WTC11 (cell line): Measurements from ENCODE around the gene ITPKA. TPM values are rescaled to one million over a fixed set of nuclear protein-coding genes. Genes with fewer than 3 reads are reported as not detected.

ENCODE experiments used
- ATAC-seq: fragments of 200-7000 bp; cut with Tn5 transposase; 2 replicates; pipeline ENCODE4 v1.10.0; 2021; ENCODE audit warnings: mild to moderate bottlenecking, moderate library complexity
- CTCF ChIA-PET: fragments of 300-600 bp; sonication (Branson Sonifier 250); formaldehyde crosslinking; loops from one replicate; lab custom pipeline; 2021; ENCODE audit warnings: antibody characterized with exemption; lab: Charles Lee
- POLR2A ChIA-PET: fragments of 350-600 bp; sonication (Branson Sonifier 250); formaldehyde crosslinking; loops from one replicate; lab custom pipeline; 2021; ENCODE audit warnings: antibody characterized with exemption; lab: Charles Lee
- DNase-seq: peaks from one replicate; pipeline ENCODE4 v3.0.0; 2021; ENCODE audit warnings: low spot score
- H3K27ac Mint-ChIP-seq: 2 replicates; pipeline ENCODE4 v1.8.0; 2021; ENCODE audit warnings: mixed read lengths
- H3K27me3 Mint-ChIP-seq: 2 replicates; pipeline ENCODE4 v1.8.0; 2021; ENCODE audit warnings: low read depth, mild to moderate bottlenecking, moderate library complexity, mixed read lengths
- H3K36me3 Mint-ChIP-seq: 2 replicates; pipeline ENCODE4 v1.8.0; 2021; ENCODE audit warnings: mixed read lengths
- H3K4me1 Mint-ChIP-seq: 2 replicates; pipeline ENCODE4 v1.8.0; 2022; ENCODE audit warnings: mixed read lengths
- H3K4me3 Mint-ChIP-seq: 2 replicates; pipeline ENCODE4 v1.8.0; 2021; ENCODE audit warnings: mild to moderate bottlenecking, moderate library complexity, mixed read lengths
- H3K9me3 Mint-ChIP-seq: 2 replicates; pipeline ENCODE4 v1.8.0; 2021; ENCODE audit warnings: mixed read lengths
- CBFB ChIP-seq: sonication (generic); formaldehyde crosslinking; IDR thresholded peaks from 2 replicates; pipeline ENCODE4 v1.8.1; 2022; ENCODE audit warnings: mild to moderate bottlenecking, low read depth, missing genetic modification reagents
- FOXJ3 ChIP-seq: sonication (generic); formaldehyde crosslinking; IDR thresholded peaks from 2 replicates; pipeline ENCODE4 v1.9.0; 2021; ENCODE audit warnings: missing genetic modification reagents, mild to moderate bottlenecking, borderline replicate concordance
- GABPB1 ChIP-seq: sonication (generic); formaldehyde crosslinking; IDR thresholded peaks from 2 replicates; pipeline ENCODE4 v1.8.1; 2023; ENCODE audit warnings: mild to moderate bottlenecking, missing genetic modification reagents
- GRHL2 ChIP-seq: fragments of 250-450 bp; sonication (Bioruptor Pico); IDR thresholded peaks from 2 replicates; pipeline ENCODE4 v1.8.0; 2022; ENCODE audit warnings: mild to moderate bottlenecking, moderate library complexity; ENCODE audit not compliant: insufficient replicate concordance, severe bottlenecking
- IRF2 ChIP-seq: sonication (generic); formaldehyde crosslinking; IDR thresholded peaks from 2 replicates; pipeline ENCODE4 v1.8.0; 2022; ENCODE audit warnings: low read depth, missing genetic modification reagents, borderline replicate concordance
- NFATC4 ChIP-seq: fragments of 250-450 bp; sonication (Bioruptor Pico); IDR thresholded peaks from 2 replicates; pipeline ENCODE4 v1.9.0; 2021; ENCODE audit warnings: mild to moderate bottlenecking
- NFE2L1 ChIP-seq: sonication (generic); formaldehyde crosslinking; IDR thresholded peaks from 2 replicates; pipeline ENCODE4 v1.8.1; 2023; ENCODE audit warnings: missing genetic modification reagents
- NR3C1 ChIP-seq: sonication (generic); formaldehyde crosslinking; conservative IDR thresholded peaks from 2 replicates; pipeline ENCODE4 v1.8.1; 2023; ENCODE audit warnings: low read depth, mild to moderate bottlenecking, missing genetic modification reagents
- SP1 ChIP-seq: sonication (generic); formaldehyde crosslinking; conservative IDR thresholded peaks from 2 replicates; pipeline ENCODE4 v1.8.1; 2022; ENCODE audit warnings: missing genetic modification reagents
- TEAD4 ChIP-seq: sonication (generic); formaldehyde crosslinking; IDR thresholded peaks from 2 replicates; pipeline ENCODE4 v1.8.0; 2022; ENCODE audit warnings: mild to moderate bottlenecking, missing genetic modification reagents
- ZNF138 ChIP-seq: sonication (generic); formaldehyde crosslinking; conservative IDR thresholded peaks from 2 replicates; pipeline ENCODE4 v1.8.1; 2022; ENCODE audit warnings: mild to moderate bottlenecking, moderate library complexity, missing genetic modification reagents
- ZNF232 ChIP-seq: sonication (generic); formaldehyde crosslinking; IDR thresholded peaks from 2 replicates; pipeline ENCODE4 v1.8.0; 2022; ENCODE audit warnings: mild to moderate bottlenecking, missing genetic modification reagents
- ZNF317 ChIP-seq: sonication (generic); formaldehyde crosslinking; IDR thresholded peaks from 2 replicates; pipeline ENCODE4 v1.8.1; 2023; ENCODE audit warnings: low read depth, mild to moderate bottlenecking, moderate library complexity, missing genetic modification reagents, borderline replicate concordance
- ZNF416 ChIP-seq: fragments of 250-450 bp; sonication (Bioruptor Pico); IDR thresholded peaks from 2 replicates; pipeline ENCODE4 v1.9.0; 2021; ENCODE audit warnings: mild to moderate bottlenecking, inconsistent platforms
- total RNA-seq: library from RNA; stranded (reverse); gene quantifications from 3 replicates; pipeline ENCODE4 v1.2.3, GENCODE V29; 2021
- TF ChIP-seq, protein P1 (sequence below): sonication (generic); formaldehyde crosslinking; IDR thresholded peaks from 2 replicates; pipeline ENCODE4 v1.8.1; 2023; ENCODE audit warnings: mild to moderate bottlenecking, missing genetic modification reagents
- TF ChIP-seq, protein P2 (sequence below): sonication (generic); formaldehyde crosslinking; conservative IDR thresholded peaks from 2 replicates; pipeline ENCODE4 v1.8.1; 2022; ENCODE audit warnings: mild to moderate bottlenecking, missing genetic modification reagents
- TF ChIP-seq, protein P3 (sequence below): sonication (generic); formaldehyde crosslinking; IDR thresholded peaks from 2 replicates; pipeline ENCODE4 v1.8.0; 2022; ENCODE audit warnings: mild to moderate bottlenecking, missing genetic modification reagents
- TF ChIP-seq, protein P4 (sequence below): fragments of 250-450 bp; sonication (Bioruptor Pico); IDR thresholded peaks from 2 replicates; pipeline ENCODE4 v2.1.2; 2022; ENCODE audit warnings: mild to moderate bottlenecking, moderate library complexity
- TF ChIP-seq, protein P5 (sequence below): sonication (generic); formaldehyde crosslinking; IDR thresholded peaks from 2 replicates; pipeline ENCODE4 v1.8.0; 2022; ENCODE audit warnings: mild to moderate bottlenecking, missing genetic modification reagents
- TF ChIP-seq, protein P6 (sequence below): sonication (generic); formaldehyde crosslinking; IDR thresholded peaks from 2 replicates; pipeline ENCODE4 v1.8.1; 2022; ENCODE audit warnings: low read depth, mild to moderate bottlenecking, moderate library complexity, missing genetic modification reagents, borderline replicate concordance
- TF ChIP-seq, protein P7 (sequence below): fragments of 250-450 bp; sonication (Bioruptor Pico); IDR thresholded peaks from 2 replicates; pipeline ENCODE4 v1.8.0; 2021; ENCODE audit warnings: mild to moderate bottlenecking

Gene ITPKA
- total RNA-seq, 1 experiment from 2014 or later: 1.2 TPM

DNA sequence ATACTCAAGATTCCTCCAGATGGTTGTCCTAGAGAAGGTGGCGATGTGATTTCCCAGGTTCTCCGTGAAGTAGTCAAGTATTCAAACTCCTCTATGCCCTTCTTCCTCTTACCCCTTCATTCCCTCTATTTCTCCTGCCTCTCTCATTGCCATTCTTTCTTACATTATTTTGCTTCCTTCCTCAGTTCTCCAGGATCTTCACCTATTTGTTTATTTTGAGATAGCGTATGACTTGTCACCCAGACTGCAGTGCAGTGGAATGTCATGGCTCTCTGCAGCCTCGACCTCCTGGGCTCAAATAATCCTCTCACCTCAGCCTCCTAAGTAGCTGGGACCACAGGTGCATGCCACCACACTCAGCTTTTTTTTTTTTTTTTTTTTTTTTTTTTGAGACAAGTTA, 1.8 kb upstream of the ITPKA start (continued):
- TF ChIP-seq, protein P1, sequence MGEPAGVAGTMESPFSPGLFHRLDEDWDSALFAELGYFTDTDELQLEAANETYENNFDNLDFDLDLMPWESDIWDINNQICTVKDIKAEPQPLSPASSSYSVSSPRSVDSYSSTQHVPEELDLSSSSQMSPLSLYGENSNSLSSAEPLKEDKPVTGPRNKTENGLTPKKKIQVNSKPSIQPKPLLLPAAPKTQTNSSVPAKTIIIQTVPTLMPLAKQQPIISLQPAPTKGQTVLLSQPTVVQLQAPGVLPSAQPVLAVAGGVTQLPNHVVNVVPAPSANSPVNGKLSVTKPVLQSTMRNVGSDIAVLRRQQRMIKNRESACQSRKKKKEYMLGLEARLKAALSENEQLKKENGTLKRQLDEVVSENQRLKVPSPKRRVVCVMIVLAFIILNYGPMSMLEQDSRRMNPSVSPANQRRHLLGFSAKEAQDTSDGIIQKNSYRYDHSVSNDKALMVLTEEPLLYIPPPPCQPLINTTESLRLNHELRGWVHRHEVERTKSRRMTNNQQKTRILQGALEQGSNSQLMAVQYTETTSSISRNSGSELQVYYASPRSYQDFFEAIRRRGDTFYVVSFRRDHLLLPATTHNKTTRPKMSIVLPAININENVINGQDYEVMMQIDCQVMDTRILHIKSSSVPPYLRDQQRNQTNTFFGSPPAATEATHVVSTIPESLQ (CRISPR knock-in tag): no peak
- TF ChIP-seq NFE2L1 (CRISPR knock-in tag): no peak
- TF ChIP-seq, protein P2, sequence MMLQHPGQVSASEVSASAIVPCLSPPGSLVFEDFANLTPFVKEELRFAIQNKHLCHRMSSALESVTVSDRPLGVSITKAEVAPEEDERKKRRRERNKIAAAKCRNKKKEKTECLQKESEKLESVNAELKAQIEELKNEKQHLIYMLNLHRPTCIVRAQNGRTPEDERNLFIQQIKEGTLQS (CRISPR knock-in tag): no peak

DNA sequence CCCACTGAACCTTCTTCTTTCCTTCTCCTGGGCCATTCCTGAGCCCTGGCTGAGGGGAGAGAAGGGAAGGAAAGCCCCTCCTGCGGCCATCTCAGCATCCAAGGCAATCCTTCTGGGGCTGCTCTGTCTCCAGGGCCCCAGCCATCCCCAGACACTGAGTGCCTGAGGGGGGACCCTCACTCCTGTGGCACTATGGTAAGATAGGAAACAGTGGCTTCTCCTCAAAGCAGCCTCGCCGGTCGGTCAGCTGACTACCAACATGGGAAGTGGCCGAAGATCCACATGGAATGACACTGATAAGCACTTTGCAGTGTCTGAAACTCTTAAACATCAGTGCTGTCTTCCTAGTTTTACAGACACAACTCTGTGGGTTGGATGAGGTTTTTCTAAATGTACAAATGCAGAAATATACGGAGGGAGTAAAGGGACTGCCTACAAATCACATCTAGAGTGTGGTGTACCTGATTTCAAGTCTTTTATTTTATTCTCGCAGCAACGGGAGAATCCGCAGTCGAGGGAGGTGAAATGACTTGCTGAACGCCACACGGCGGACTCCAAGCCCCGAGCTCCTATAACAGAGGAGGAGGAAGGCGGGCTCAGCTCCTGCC, 973 bp upstream of the ITPKA start:
- peaks cover 14% of the 10 kb centered on the region for H3K4me1 Mint-ChIP-seq
- no peak for DNase-seq
- peak overlapping the region; percentile 67 for H3K4me3 Mint-ChIP-seq
- peaks cover 72% of the 10 kb centered on the region for H3K27me3 Mint-ChIP-seq
- no peaks in the 10 kb centered on the region for H3K36me3 Mint-ChIP-seq
- no peak for ATAC-seq
- no peak overlapping the region for H3K27ac Mint-ChIP-seq
- TF ChIP-seq ZNF317 (CRISPR knock-in tag): no peak
- no peak for TF ChIP-seq NFATC4 (CRISPR knock-in tag)
- peak; percentile 8; the same call in 1 of the 2 replicates for TF ChIP-seq SP1 (CRISPR knock-in tag)
- TF ChIP-seq, protein P3, sequence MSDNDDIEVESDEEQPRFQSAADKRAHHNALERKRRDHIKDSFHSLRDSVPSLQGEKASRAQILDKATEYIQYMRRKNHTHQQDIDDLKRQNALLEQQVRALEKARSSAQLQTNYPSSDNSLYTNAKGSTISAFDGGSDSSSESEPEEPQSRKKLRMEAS (CRISPR knock-in tag): peak; percentile 11; the same call in 1 of the 2 replicates
- TF ChIP-seq IRF2: no peak
- no peak for TF ChIP-seq TEAD4
- no peak for TF ChIP-seq FOXJ3 (CRISPR knock-in tag)
- ChIA-PET CTCF (interaction anchor here (0.8 to 5.1 kb wide), 9 partner anchors 9 to 374 kb away, joined by 3 to 38 read pairs (median 6); partner anchors contain the start of gene MAPKBP1), POLR2A (interaction anchor here (0.6 kb wide), 1 partner anchor 70 kb away, joined by 5 read pairs; no protein-coding TSS in a partner anchor)
- no peaks in the 10 kb centered on the region for H3K9me3 Mint-ChIP-seq

DNA sequence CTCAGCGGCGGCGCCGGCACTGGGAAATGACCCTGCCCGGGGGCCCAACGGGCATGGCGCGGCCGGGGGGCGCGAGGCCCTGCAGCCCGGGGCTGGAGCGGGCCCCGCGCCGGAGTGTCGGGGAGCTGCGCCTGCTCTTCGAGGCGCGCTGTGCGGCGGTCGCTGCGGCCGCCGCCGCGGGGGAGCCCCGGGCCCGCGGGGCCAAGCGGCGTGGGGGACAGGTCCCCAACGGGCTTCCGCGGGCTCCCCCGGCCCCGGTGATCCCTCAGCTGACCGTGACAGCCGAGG, 172 bp downstream of the ITPKA start:
- H3K9me3 Mint-ChIP-seq: no peaks in the 10 kb centered on the region
- CTCF ChIA-PET: interaction anchor here (0.6 to 5.1 kb wide), 5 partner anchors 8 to 22 kb away, joined by 3 to 38 read pairs (median 6); no protein-coding TSS in a partner anchor
- H3K4me3 Mint-ChIP-seq: peak overlapping the region; percentile 51
- DNase-seq (no peak), ATAC-seq (no peak)
- H3K4me1 Mint-ChIP-seq: peaks cover 14% of the 10 kb centered on the region
- H3K36me3 Mint-ChIP-seq: no peaks in the 10 kb centered on the region
- H3K27ac Mint-ChIP-seq: no peak overlapping the region
- H3K27me3 Mint-ChIP-seq: peaks cover 83% of the 10 kb centered on the region
- TF ChIP-seq, protein P1 (CRISPR knock-in tag): no peak
- no peak for TF ChIP-seq ZNF138 (CRISPR knock-in tag)
- TF ChIP-seq, protein P4, sequence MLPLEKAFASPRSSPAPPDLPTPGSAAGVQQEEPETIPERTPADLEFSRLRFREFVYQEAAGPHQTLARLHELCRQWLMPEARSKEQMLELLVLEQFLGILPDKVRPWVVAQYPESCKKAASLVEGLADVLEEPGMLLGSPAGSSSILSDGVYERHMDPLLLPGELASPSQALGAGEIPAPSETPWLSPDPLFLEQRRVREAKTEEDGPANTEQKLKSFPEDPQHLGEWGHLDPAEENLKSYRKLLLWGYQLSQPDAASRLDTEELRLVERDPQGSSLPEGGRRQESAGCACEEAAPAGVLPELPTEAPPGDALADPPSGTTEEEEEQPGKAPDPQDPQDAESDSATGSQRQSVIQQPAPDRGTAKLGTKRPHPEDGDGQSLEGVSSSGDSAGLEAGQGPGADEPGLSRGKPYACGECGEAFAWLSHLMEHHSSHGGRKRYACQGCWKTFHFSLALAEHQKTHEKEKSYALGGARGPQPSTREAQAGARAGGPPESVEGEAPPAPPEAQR (CRISPR knock-in tag): no peak
- TF ChIP-seq NR3C1 (CRISPR knock-in tag): no peak
- TF ChIP-seq CBFB: no peak
- TF ChIP-seq GRHL2 (CRISPR knock-in tag): no peak
- no peak for TF ChIP-seq ZNF232 (CRISPR knock-in tag)
- TF ChIP-seq FOXJ3 (CRISPR knock-in tag): no peak
- TF ChIP-seq, protein P5, sequence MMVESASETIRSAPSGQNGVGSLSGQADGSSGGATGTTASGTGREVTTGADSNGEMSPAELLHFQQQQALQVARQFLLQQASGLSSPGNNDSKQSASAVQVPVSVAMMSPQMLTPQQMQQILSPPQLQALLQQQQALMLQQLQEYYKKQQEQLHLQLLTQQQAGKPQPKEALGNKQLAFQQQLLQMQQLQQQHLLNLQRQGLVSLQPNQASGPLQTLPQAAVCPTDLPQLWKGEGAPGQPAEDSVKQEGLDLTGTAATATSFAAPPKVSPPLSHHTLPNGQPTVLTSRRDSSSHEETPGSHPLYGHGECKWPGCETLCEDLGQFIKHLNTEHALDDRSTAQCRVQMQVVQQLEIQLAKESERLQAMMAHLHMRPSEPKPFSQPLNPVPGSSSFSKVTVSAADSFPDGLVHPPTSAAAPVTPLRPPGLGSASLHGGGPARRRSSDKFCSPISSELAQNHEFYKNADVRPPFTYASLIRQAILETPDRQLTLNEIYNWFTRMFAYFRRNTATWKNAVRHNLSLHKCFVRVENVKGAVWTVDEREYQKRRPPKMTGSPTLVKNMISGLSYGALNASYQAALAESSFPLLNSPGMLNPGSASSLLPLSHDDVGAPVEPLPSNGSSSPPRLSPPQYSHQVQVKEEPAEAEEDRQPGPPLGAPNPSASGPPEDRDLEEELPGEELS (CRISPR knock-in tag): no peak
- TF ChIP-seq, protein P6, sequence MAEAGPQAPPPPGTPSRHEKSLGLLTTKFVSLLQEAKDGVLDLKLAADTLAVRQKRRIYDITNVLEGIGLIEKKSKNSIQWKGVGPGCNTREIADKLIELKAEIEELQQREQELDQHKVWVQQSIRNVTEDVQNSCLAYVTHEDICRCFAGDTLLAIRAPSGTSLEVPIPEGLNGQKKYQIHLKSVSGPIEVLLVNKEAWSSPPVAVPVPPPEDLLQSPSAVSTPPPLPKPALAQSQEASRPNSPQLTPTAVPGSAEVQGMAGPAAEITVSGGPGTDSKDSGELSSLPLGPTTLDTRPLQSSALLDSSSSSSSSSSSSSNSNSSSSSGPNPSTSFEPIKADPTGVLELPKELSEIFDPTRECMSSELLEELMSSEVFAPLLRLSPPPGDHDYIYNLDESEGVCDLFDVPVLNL (CRISPR knock-in tag): no peak
- no peak for TF ChIP-seq NFE2L1 (CRISPR knock-in tag)
- TF ChIP-seq, protein P7, sequence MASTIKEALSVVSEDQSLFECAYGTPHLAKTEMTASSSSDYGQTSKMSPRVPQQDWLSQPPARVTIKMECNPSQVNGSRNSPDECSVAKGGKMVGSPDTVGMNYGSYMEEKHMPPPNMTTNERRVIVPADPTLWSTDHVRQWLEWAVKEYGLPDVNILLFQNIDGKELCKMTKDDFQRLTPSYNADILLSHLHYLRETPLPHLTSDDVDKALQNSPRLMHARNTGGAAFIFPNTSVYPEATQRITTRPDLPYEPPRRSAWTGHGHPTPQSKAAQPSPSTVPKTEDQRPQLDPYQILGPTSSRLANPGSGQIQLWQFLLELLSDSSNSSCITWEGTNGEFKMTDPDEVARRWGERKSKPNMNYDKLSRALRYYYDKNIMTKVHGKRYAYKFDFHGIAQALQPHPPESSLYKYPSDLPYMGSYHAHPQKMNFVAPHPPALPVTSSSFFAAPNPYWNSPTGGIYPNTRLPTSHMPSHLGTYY (CRISPR knock-in tag): no peak
- TF ChIP-seq GABPB1 (CRISPR knock-in tag): no peak
- TF ChIP-seq ZNF416: no peak
- TF ChIP-seq, all 79 proteins: peak for 0
- POLR2A ChIA-PET: no interaction called here
